22Rv1 (cell line): ENCODE data around the gene ANK2.
A peak's percentile ranks its signal among the peaks of the same experiment; 100 is the strongest.

ENCODE experiments used
- H3K27ac ChIP-seq: fragments of 450-650 bp; 2 replicates; pipeline ENCODE4 v1.5.1; 2017
- ZFX ChIP-seq: fragments of 450-650 bp; IDR thresholded peaks from 2 replicates; pipeline ENCODE4 v1.6.1; 2017; ENCODE audit warnings: antibody characterized with exemption, borderline replicate concordance
- TF ChIP-seq, protein P1 (sequence below): fragments of 450-650 bp; IDR thresholded peaks from 2 replicates; pipeline ENCODE4 v1.5.1; 2017; ENCODE audit warnings: mild to moderate bottlenecking

ANK2 gene

DNA sequence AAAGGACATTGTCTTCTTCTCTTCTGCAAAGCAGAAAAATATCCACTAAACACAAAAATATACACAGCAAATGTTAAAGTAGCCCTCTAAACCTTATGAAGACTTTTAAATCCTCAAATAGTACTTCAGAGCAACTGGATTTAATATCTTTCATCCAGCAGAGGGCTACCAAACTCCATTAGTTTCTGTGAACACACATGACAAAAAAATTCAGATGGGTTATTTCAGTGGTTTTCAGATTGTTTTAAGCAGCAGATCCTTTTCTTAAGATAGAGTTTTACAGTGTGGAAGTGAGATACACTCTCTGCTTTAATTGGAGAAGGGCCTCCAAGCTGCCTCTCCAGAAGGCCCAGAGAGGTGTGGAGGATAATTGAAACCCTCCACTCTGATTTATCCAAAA, 56.7 kb downstream of the ANK2 start:
- H3K27ac ChIP-seq, result no peak overlapping the region
- TF ChIP-seq, protein P1, sequence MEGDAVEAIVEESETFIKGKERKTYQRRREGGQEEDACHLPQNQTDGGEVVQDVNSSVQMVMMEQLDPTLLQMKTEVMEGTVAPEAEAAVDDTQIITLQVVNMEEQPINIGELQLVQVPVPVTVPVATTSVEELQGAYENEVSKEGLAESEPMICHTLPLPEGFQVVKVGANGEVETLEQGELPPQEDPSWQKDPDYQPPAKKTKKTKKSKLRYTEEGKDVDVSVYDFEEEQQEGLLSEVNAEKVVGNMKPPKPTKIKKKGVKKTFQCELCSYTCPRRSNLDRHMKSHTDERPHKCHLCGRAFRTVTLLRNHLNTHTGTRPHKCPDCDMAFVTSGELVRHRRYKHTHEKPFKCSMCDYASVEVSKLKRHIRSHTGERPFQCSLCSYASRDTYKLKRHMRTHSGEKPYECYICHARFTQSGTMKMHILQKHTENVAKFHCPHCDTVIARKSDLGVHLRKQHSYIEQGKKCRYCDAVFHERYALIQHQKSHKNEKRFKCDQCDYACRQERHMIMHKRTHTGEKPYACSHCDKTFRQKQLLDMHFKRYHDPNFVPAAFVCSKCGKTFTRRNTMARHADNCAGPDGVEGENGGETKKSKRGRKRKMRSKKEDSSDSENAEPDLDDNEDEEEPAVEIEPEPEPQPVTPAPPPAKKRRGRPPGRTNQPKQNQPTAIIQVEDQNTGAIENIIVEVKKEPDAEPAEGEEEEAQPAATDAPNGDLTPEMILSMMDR, result peak; percentile 57
- no peak for TF ChIP-seq ZFX

DNA sequence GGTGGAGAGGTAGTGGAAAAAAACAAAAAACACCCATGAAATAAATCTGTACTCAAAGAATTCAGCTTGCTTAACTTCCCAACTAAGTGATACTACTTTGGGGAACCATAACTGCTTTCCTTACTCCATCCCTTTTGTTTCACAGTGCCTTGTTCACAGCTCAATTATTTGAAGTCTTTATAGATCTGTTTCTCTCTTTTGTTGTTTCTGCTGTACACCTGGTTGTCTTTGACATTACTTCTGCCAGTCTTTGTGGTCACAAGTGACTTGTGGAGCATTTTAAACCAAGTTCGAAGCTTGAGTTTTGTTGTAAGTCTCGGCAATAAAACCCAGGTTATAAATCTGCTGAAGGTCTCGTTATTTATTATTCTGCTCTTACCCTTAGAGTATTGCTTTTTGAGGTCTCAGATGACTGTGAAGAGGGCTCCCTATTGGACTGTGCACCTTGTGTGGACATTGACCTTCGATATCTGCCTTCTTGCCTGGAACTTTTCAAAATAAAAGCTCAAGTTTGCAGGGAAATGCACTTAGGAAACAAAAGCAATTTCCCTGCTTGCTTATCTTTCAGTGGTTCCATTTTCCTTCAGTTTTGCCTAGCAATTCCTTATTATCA, 59.8 kb downstream of the ANK2 start:
- no peak for TF ChIP-seq ZFX
- TF ChIP-seq, protein P1, result no peak
- no peak overlapping the region for H3K27ac ChIP-seq

DNA sequence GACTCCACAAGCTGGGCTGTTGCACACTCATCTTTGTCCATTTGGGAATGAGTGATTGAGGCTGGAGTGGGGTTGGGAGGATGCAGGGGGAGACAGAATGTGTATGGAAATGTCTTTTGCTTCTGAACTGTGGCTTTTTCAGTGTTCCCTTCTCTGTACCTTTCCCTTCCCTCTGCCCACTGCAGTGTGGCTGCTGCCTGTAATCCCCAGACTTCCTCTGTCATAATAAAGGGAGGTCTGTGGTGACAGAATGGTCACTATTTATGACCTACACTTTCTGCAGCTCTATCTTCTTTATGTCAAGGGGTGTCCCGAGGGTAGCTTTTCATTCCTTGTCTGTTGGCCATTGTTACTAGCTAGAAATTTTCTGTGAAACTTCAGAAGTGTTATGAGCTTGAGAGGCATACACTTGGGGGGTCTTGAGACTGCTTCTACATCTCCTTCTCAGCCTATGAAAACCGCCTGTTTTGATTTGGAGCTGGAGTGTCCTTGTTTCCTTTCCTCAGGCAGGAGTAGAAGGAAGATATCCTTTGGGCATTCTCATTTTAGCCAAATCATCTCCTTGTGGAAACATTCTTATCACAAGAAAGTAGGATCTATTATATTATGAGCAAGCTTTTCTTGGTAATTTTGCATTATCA, 63.0 kb downstream of the ANK2 start:
- TF ChIP-seq, protein P1, result no peak
- TF ChIP-seq ZFX, result no peak
- no peak overlapping the region for H3K27ac ChIP-seq

DNA sequence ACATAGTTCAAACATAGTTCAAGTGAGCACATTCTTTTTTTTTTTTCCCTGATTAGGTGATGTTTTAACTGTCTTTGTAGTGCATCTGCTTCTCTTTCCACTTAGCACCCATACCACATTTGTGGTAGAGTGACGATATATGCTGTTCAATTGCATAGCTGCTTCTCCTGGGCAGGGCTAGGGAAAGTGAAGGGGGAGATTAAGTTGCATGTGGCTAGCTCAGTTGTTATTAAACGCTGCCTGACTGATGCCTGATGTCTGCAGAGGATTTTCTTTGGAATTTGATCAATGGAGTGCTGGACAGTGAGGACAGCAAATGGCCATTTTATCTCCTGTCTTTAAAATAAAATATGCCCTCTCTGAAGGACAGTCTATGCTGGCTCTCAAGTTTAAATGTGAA, 63.7 kb downstream of the ANK2 start:
- TF ChIP-seq, protein P1, result no peak
- no peak for TF ChIP-seq ZFX
- H3K27ac ChIP-seq, result no peak overlapping the region

DNA sequence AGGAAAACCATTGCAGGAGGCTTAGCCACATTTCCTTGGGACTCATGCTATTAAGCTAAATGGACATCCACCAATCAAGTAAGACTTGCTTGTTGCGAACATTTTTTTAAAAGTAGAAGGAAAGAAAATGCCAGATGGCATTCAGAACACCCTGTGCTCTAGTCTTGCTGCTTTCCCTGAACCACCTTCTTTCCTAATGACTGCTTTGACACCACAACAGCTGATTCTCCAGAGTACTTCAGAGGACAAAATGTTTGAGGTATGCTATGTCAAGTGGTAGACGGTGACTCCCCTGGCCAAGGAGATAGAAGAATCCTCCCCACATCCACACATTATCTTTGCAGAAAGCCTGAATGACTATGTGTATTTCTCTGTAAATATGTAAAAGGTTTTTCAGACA, 65.4 kb downstream of the ANK2 start:
- H3K27ac ChIP-seq, result no peak overlapping the region
- TF ChIP-seq, protein P1, result no peak
- TF ChIP-seq ZFX, result no peak

DNA sequence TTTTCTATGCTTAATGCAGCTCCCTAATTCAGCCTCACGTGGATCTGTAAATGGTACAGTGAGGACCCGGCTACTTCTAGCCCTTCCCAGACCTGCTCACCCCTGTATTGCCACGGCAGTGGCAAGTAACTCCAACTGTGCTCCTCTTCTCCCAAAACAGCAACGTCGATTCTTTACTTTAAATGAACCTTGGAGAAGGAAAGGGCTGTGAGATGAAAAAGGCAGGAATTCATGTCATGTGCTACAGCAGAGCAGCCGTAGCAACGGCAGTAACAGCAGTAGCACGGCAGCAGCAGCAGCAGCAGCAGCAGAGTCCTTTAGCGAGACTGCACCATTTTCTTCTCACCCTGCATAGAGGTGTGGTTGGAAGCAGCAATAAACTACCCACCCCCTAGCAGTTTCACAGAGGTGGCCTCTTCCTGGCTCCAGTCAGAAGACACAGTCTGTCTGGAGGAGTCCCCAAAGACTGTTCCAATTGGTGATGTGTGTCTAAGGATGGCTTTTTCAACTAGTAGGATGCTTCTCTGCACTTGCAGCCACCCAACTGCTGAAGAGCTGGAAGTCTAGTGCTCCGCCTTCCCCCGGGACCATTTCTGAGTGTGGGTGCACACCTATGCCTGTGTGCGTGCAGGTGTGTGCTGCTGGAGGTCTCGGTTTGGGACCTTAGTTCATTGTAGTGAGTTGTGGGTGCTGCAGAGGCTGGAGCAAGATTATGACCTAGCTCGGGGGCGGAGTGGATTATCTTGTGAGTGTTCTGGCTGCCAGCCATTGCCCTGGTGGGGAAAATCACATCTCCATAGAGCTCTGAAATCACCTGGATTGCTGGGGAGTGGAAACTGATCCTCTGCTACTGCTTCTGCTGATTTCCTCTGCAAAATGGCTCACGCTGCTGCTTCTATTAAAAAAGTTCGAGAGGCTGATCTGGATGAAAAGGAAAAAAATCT, 67.2 kb downstream of the ANK2 start:
- no peak overlapping the region for H3K27ac ChIP-seq
- TF ChIP-seq, protein P1, result no peak

DNA sequence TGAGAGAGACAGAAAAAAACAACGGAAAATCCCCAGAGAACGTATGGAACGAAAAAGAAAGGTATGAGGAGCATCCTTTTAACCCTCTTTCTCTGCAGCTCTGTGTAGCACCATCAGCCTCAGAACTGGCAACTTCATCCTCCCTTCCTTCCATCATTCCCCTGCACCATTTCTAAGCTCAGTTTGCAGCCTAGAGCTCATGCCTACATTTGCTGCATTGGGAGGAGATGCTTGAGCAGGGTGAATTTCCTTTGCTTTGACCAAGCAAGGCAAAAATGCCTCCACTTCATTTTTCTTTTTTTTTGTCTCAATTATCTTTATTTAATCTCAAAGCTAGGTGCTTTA, 67.9 kb downstream of the ANK2 start:
- TF ChIP-seq ZFX, result no peak
- TF ChIP-seq, protein P1, result no peak
- no peak overlapping the region for H3K27ac ChIP-seq
